HepG2 (cell line): ENCODE data around the gene SRRM2. TPM values are rescaled to one million over a fixed set of nuclear protein-coding genes. Genes with fewer than 3 reads are reported as not detected.
A peak's percentile ranks its signal among the peaks of the same experiment; 100 is the strongest.

Source experiments
- ATF3 ChIP-seq: sonication (generic); formaldehyde crosslinking; IDR thresholded peaks from 2 replicates; pipeline ENCODE4 v1.4.0; 2020; ENCODE audit warnings: missing genetic modification reagents
- CBX1 ChIP-seq: IDR thresholded peaks from one replicate; pipeline ENCODE4 v1.6.1; 2016; ENCODE audit warnings: antibody characterized with exemption, low read depth
- FOXK2 ChIP-seq: fragments of 450-650 bp; IDR thresholded peaks from 2 replicates; pipeline ENCODE4 v1.6.1; 2016
- GMEB1 ChIP-seq: sonication (generic); formaldehyde crosslinking; IDR thresholded peaks from 2 replicates; pipeline ENCODE4 v1.5.1; 2020; ENCODE audit warnings: missing genetic modification reagents, mild to moderate bottlenecking, borderline replicate concordance
- HCFC1 ChIP-seq: fragments of 150-350 bp; IDR thresholded peaks from 2 replicates; pipeline ENCODE4 v1.6.1; 2014; ENCODE audit warnings: low read depth, low read length
- HHEX ChIP-seq: IDR thresholded peaks from 2 replicates; pipeline ENCODE4 v1.6.1; 2016; ENCODE audit warnings: control low read depth
- HMG20A ChIP-seq: IDR thresholded peaks from 2 replicates; pipeline ENCODE4 v1.6.1; 2016; ENCODE audit warnings: borderline replicate concordance
- KMT2B ChIP-seq: IDR thresholded peaks from 2 replicates; pipeline ENCODE4 v1.6.1; 2016; ENCODE audit warnings: missing genetic modification reagents, missing compliant biosample characterization
- NONO ChIP-seq, 2 experiments: fragments of 450-650 bp in 1 of 2; sonication (generic) in 1 of 2; formaldehyde crosslinking in 1 of 2; IDR thresholded peaks in 1 of 2; conservative IDR thresholded peaks in 1 of 2; 2 replicates each; pipeline versions ENCODE4 v1.6.1 to v1.8.0; 2017 to 2022; ENCODE audit warnings: mild to moderate bottlenecking in 1 of 2, missing genetic modification reagents in 1 of 2, moderate library complexity in 1 of 2
- PAX8 ChIP-seq: sonication (generic); formaldehyde crosslinking; IDR thresholded peaks from 2 replicates; pipeline ENCODE4 v1.8.0; 2022; ENCODE audit warnings: mild to moderate bottlenecking, missing genetic modification reagents, borderline replicate concordance
- RBFOX2 ChIP-seq: fragments of 200-400 bp; formaldehyde crosslinking; IDR thresholded peaks from 2 replicates; pipeline ENCODE4 v1.6.1; 2017; ENCODE audit warnings: low read depth, mild to moderate bottlenecking, low read length
- SCMH1 ChIP-seq: sonication (generic); formaldehyde crosslinking; IDR thresholded peaks from 2 replicates; pipeline ENCODE4 v1.9.0; 2021; ENCODE audit warnings: missing genetic modification reagents, mild to moderate bottlenecking, borderline replicate concordance
- U2AF2 ChIP-seq: fragments of 200-400 bp; formaldehyde crosslinking; IDR thresholded peaks from 2 replicates; pipeline ENCODE4 v1.6.1; 2017; ENCODE audit warnings: low read depth, mild to moderate bottlenecking, low read length
- ZBTB33 ChIP-seq: sonication (generic); formaldehyde crosslinking; IDR thresholded peaks from 2 replicates; pipeline ENCODE4 v1.4.0; 2020; ENCODE audit warnings: missing genetic modification reagents
- ZBTB38 ChIP-seq: sonication (generic); formaldehyde crosslinking; IDR thresholded peaks from 2 replicates; pipeline ENCODE4 v1.5.1; 2020; ENCODE audit warnings: mild to moderate bottlenecking, missing genetic modification reagents
- ZFP91 ChIP-seq: sonication (generic); formaldehyde crosslinking; IDR thresholded peaks from 2 replicates; pipeline ENCODE4 v1.9.0; 2022; ENCODE audit warnings: missing genetic modification reagents, mild to moderate bottlenecking, borderline replicate concordance
- ZNF414 ChIP-seq: sonication (generic); formaldehyde crosslinking; IDR thresholded peaks from 2 replicates; pipeline ENCODE4 v1.5.0; 2020; ENCODE audit warnings: missing genetic modification reagents
- ZNF468 ChIP-seq: sonication (generic); formaldehyde crosslinking; IDR thresholded peaks from 2 replicates; pipeline ENCODE4 v1.8.0; 2022; ENCODE audit warnings: mild to moderate bottlenecking, moderate library complexity, missing genetic modification reagents
- ZNF800 ChIP-seq: sonication (generic); formaldehyde crosslinking; IDR thresholded peaks from 2 replicates; pipeline ENCODE4 v1.4.0; 2020; ENCODE audit warnings: missing genetic modification reagents
- ZNF816 ChIP-seq: sonication (generic); formaldehyde crosslinking; IDR thresholded peaks from 2 replicates; pipeline ENCODE4 v1.8.0; 2022; ENCODE audit warnings: missing genetic modification reagents, mild to moderate bottlenecking, borderline replicate concordance
- polyA plus RNA-seq, 8 experiments: library from polyadenylated mRNA; depleted of rRNA in 3 of 8; stranded (reverse) in 7 of 8; unstranded in 1 of 8; fragments of >200 nt; fragmentation: Illumina TruSeq in 4 of 8; extraction: Trizol in 4 of 8; gene quantifications; 2 replicates each; pipeline versions ENCODE4 v1.2.1 to v1.2.3, GENCODE V29; 2011 to 2016; ENCODE audit warnings: low read depth in 4 of 8, missing spikeins in 1 of 8, mixed read lengths in 1 of 8; ENCODE audit not compliant: insufficient read depth in 1 of 8
- total RNA-seq, 5 experiments: library from RNA; depleted of rRNA; stranded (reverse); fragments of >200 nt; fragmentation: Illumina TruSeq; extraction: Trizol; gene quantifications; 2 replicates each; pipeline ENCODE4 v1.2.3, GENCODE V29; 2016; ENCODE audit warnings: low read depth in 1 of 5

SRRM2 gene
- total and polyA plus RNA-seq, 2 of the 13 experiments (the other 11 are each of a cell fraction or from before 2014, with no cell fraction given): 50.4 to 112 TPM

GRCh38 chr16:2779151-2779920, 26.9 kb downstream of the SRRM2 start (continued):
- TF ChIP-seq ZNF800 (CRISPR knock-in tag): no peak
- no peak for TF ChIP-seq KMT2B (CRISPR knock-in tag)
- 0 out of 2 replicates have a peak, but pooled peaks have one; percentile 29 for TF ChIP-seq ZBTB38
- TF ChIP-seq NONO (IDR thresholded peaks at IDR 0.05): no peak
- no peak for TF ChIP-seq NONO (CRISPR knock-in tag; conservative IDR thresholded peaks at IDR 0.05)
- 0 out of 2 replicates have a peak, but pooled peaks have one; percentile 22 for TF ChIP-seq ZFP91 (CRISPR knock-in tag)
- no peak for TF ChIP-seq ZNF414 (CRISPR knock-in tag)
- TF ChIP-seq SCMH1 (CRISPR knock-in tag): no peak
- TF ChIP-seq HHEX (CRISPR knock-in tag): no peak
- no peak for TF ChIP-seq U2AF2
- TF ChIP-seq GMEB1 (CRISPR knock-in tag): no peak
- no peak for TF ChIP-seq ZNF816 (CRISPR knock-in tag)
- TF ChIP-seq RBFOX2: peak; percentile 35; the same call in 1 of the 2 replicates
- TF ChIP-seq HCFC1: no peak
- no peak for TF ChIP-seq ZNF468 (CRISPR knock-in tag)
- TF ChIP-seq CBX1: no peak
- no peak for TF ChIP-seq ATF3 (CRISPR knock-in tag)
- TF ChIP-seq PAX8: no peak
- no peak for TF ChIP-seq FOXK2
- no peak for TF ChIP-seq HMG20A (CRISPR knock-in tag)
- TF ChIP-seq ZBTB33 (CRISPR knock-in tag): peak; percentile 61; the same call in 1 of the 2 replicates
